GM10266 (cell line): ENCODE results near the gene PLN.

Experiments
- DNase-seq: peaks from one replicate; pipeline ENCODE4 v3.0.0; 2012; ENCODE audit errors: extremely low spot score
- CTCF ChIP-seq: IDR thresholded peaks from 2 replicates; pipeline ENCODE4 v1.5.1; 2012; ENCODE audit warnings: mild to moderate bottlenecking, low read depth; ENCODE audit not compliant: control insufficient read depth, insufficient read depth; ENCODE audit errors: missing control alignments

PLN gene

GRCh38 chr6:118524686-118525085 is 23.4 kb upstream of the PLN start:
- no peak for DNase-seq
- TF ChIP-seq CTCF = no peak

GRCh38 chr6:118525913-118526780 is 21.9 kb upstream of the PLN start:
- DNase-seq = no peak
- no peak for TF ChIP-seq CTCF

- TF ChIP-seq CTCF = no peak
- no peak for DNase-seq
Measured at GRCh38 chr6:118528129-118528528, 20.0 kb upstream of the PLN start.

GRCh38 chr6:118529756-118530155 is 18.3 kb upstream of the PLN start:
- TF ChIP-seq CTCF = no peak
- no peak for DNase-seq

- no peak for TF ChIP-seq CTCF
Measured at GRCh38 chr6:118530942-118531341, 17.2 kb upstream of the PLN start.

GRCh38 chr6:118535176-118535844 is 12.8 kb upstream of the PLN start:
- no peak for TF ChIP-seq CTCF
- DNase-seq = no peak

More at GRCh38 chr6:118530942-118531341, 17.2 kb upstream of the PLN start:
- DNase-seq = no peak

GRCh38 chr6:118536478-118536877 is 11.6 kb upstream of the PLN start:
- no peak for TF ChIP-seq CTCF
- no peak for DNase-seq
